A673 (cell line): ENCODE data around the gene PRXL2C. TPM values are rescaled to one million over a fixed set of nuclear protein-coding genes. Genes with fewer than 3 reads are reported as not detected.
"Not testable (repeated sequence)": the region's sequence is repeated elsewhere in the genome, so short reads cannot be mapped to it uniquely, and the experiment has no call there.

Source experiments
- BruUV-seq: library from RNA; stranded (reverse); fragments of 400-500 nt; replicated peaks from 2 replicates; lab custom pipeline; 2021; lab: Mats Ljungman, UMichigan
- CTCF ChIA-PET: fragments of 300-600 bp; sonication (Branson Sonifier 250); formaldehyde crosslinking; loops from one replicate; lab custom pipeline; 2022; ENCODE audit warnings: antibody characterized with exemption; lab: Charles Lee
- POLR2A ChIA-PET: fragments of 300-600 bp; sonication (Branson Sonifier 250); formaldehyde crosslinking; loops from one replicate; lab custom pipeline; 2022; ENCODE audit warnings: antibody characterized with exemption; ENCODE audit not compliant: low non-redundant PET; lab: Charles Lee
- DNase-seq: peaks from one replicate; pipeline ENCODE4 v3.0.0-alpha.2; 2015; ENCODE audit warnings: low spot score
- H3K27ac ChIP-seq: fragments of 200-600 bp; sonication (generic); 2 replicates; pipeline ENCODE4 v1.5.1; 2016; ENCODE audit warnings: mixed run types, low read depth, mild to moderate bottlenecking, mixed read lengths, antibody characterized with exemption, low read length; ENCODE audit not compliant: poor library complexity, severe bottlenecking
- H3K27me3 ChIP-seq: fragments of 200-600 bp; sonication (generic); replicated peaks from 2 replicates; pipeline ENCODE4 v1.6.1; 2017; ENCODE audit warnings: mixed run types, low read depth, mild to moderate bottlenecking, mixed read lengths, antibody characterized with exemption, low read length; ENCODE audit not compliant: insufficient read depth, poor library complexity
- H3K36me3 ChIP-seq: fragments of 200-600 bp; sonication (generic); 2 replicates; pipeline ENCODE4 v1.6.1; 2016; ENCODE audit warnings: mixed run types, mild to moderate bottlenecking, mixed read lengths, antibody characterized with exemption, low read length; ENCODE audit not compliant: insufficient read depth, poor library complexity, severe bottlenecking
- H3K4me1 ChIP-seq: fragments of 200-600 bp; sonication (generic); 2 replicates; pipeline ENCODE4 v1.6.1; 2017; ENCODE audit warnings: mixed run types, mild to moderate bottlenecking, mixed read lengths, antibody characterized with exemption, low read length; ENCODE audit not compliant: insufficient read depth, poor library complexity, severe bottlenecking
- H3K4me3 ChIP-seq: fragments of 200-600 bp; sonication (generic); 2 replicates; pipeline ENCODE4 v1.5.1; 2016; ENCODE audit warnings: low read depth, mixed run types, mild to moderate bottlenecking, mixed read lengths, low read length; ENCODE audit not compliant: poor library complexity, severe bottlenecking
- H3K9me3 ChIP-seq: fragments of 200-600 bp; sonication (generic); 2 replicates; pipeline ENCODE4 v1.6.1; 2016; ENCODE audit warnings: mixed run types, low read depth, mild to moderate bottlenecking, mixed read lengths, antibody characterized with exemption, low read length; ENCODE audit not compliant: poor library complexity, severe bottlenecking
- CTCF ChIP-seq: fragments of 300-800, 200-600 bp; sonication (generic); conservative IDR thresholded peaks from 2 replicates; pipeline ENCODE4 v1.5.1; 2017; ENCODE audit warnings: low read depth, mild to moderate bottlenecking, antibody characterized with exemption, low read length, moderate library complexity, mixed read lengths
- EZH2 ChIP-seq: fragments of 200-600 bp; sonication (generic); IDR thresholded peaks from 2 replicates; pipeline ENCODE4 v1.6.1; 2017; ENCODE audit warnings: borderline replicate concordance, low read depth, mild to moderate bottlenecking, mixed read lengths, antibody characterized with exemption, low read length; ENCODE audit not compliant: poor library complexity, severe bottlenecking
- intact Hi-C: fragments of 100-400 bp; cut with micrococcal nuclease; formaldehyde crosslinking; loops from one replicate; pipeline ENCODE4 v1.10.0; 2022; ENCODE audit not compliant: unreplicated experiment
- total RNA-seq: library from RNA; stranded (reverse); gene quantifications from 2 replicates; pipeline ENCODE4 v1.2.3, GENCODE V29; 2021

PRXL2C gene
- total RNA-seq, 1 experiment from 2014 or later = 2.6 TPM

GRCh38 chr9:96641514-96641913 lies 13.6 kb downstream of the PRXL2C start:
- TF ChIP-seq EZH2 (no peak), CTCF (no peak)
- no peak overlapping the region for H3K27ac ChIP-seq
- H3K9me3 ChIP-seq = no peaks in the 10 kb centered on the region
- POLR2A ChIA-PET = no interaction called here
- no peaks in the 10 kb centered on the region for H3K27me3 ChIP-seq
- H3K4me1 ChIP-seq = peaks cover 8% of the 10 kb centered on the region
- H3K36me3 ChIP-seq = no peaks in the 10 kb centered on the region
- no peak overlapping the region for H3K4me3 ChIP-seq
- CTCF ChIA-PET = no interaction called here
- BruUV-seq = no TSS peak
- DNase-seq = no peak
- intact Hi-C loops = no loop called here

- CTCF ChIA-PET = no interaction called here
- BruUV-seq = no TSS peak
- no peak for TF ChIP-seq CTCF
- TF ChIP-seq EZH2 = no peak
Observed at GRCh38 chr9:96638606-96639364, 16.3 kb downstream of the PRXL2C start.

GRCh38 chr9:96636368-96636767 lies 18.7 kb downstream of the PRXL2C start:
- intact Hi-C loops = no loop called here
- BruUV-seq = no TSS peak

More at GRCh38 chr9:96638606-96639364, 16.3 kb downstream of the PRXL2C start:
- Histone ChIP-seq H3K9me3 (no peaks in the 10 kb centered on the region), H3K36me3 (no peaks in the 10 kb centered on the region), H3K27me3 (no peaks in the 10 kb centered on the region), H3K27ac (no peak overlapping the region), H3K4me1 (no peaks in the 10 kb centered on the region), H3K4me3 (no peak overlapping the region)
- intact Hi-C loops = no loop called here
- no peak for DNase-seq
- POLR2A ChIA-PET = no interaction called here

GRCh38 chr9:96633579-96633978 lies 21.5 kb downstream of the PRXL2C start:
- H3K4me3 ChIP-seq, POLR2A ChIA-PET, H3K4me1 ChIP-seq, CTCF ChIA-PET, H3K9me3 ChIP-seq, DNase-seq, H3K36me3 ChIP-seq, BruUV-seq, intact Hi-C loops, H3K27me3 ChIP-seq, H3K27ac ChIP-seq: not testable (repeated sequence)

More at GRCh38 chr9:96636368-96636767, 18.7 kb downstream of the PRXL2C start:
- no peaks in the 10 kb centered on the region for H3K27me3 ChIP-seq
- H3K4me3 ChIP-seq = no peak overlapping the region
- ChIA-PET CTCF (no interaction called here), POLR2A (no interaction called here)
- H3K4me1 ChIP-seq = no peaks in the 10 kb centered on the region
- no peaks in the 10 kb centered on the region for H3K9me3 ChIP-seq
- no peak overlapping the region for H3K27ac ChIP-seq
- no peak for DNase-seq
- no peaks in the 10 kb centered on the region for H3K36me3 ChIP-seq
- TF ChIP-seq CTCF (no peak), EZH2 (no peak)
